Measurements from ENCODE around the gene SPC24.
"Not testable (repeated sequence)": the region's sequence is repeated elsewhere in the genome, so short reads cannot be mapped to it uniquely, and the experiment has no call there.

Gene SPC24

GRCh38 chr19:11166281-11167142 lies 10.9 kb upstream of the SPC24 start:
- in situ Hi-C loops (cut with HindIII; ENCODE audit: low sequenced_read_pairs) = no loop called here

- in situ Hi-C loops (cut with HindIII; ENCODE audit: low sequenced_read_pairs) = no loop called here
These were observed 10.0 kb upstream of the SPC24 start for GRCh38 chr19:11165486-11166030.

GRCh38 chr19:11164879-11165406 lies 9.4 kb upstream of the SPC24 start:
- in situ Hi-C loops (cut with HindIII; ENCODE audit: low sequenced_read_pairs) = no loop called here

- in situ Hi-C loops (cut with HindIII; ENCODE audit: low sequenced_read_pairs) = no loop called here
These were observed 8.7 kb upstream of the SPC24 start for GRCh38 chr19:11164296-11164695.

GRCh38 chr19:11160440-11160768 lies 4.8 kb upstream of the SPC24 start:
- in situ Hi-C loops (cut with HindIII; ENCODE audit: low sequenced_read_pairs) = not testable (repeated sequence)

- in situ Hi-C loops (cut with HindIII; ENCODE audit: low sequenced_read_pairs) = no loop called here
These were observed 4.2 kb upstream of the SPC24 start for GRCh38 chr19:11159598-11160439.

- in situ Hi-C loops (cut with HindIII; ENCODE audit: low sequenced_read_pairs) = no loop called here
These were observed 917 bp downstream of the SPC24 start for GRCh38 chr19:11154683-11155047.

- in situ Hi-C loops (cut with HindIII; ENCODE audit: low sequenced_read_pairs) = no loop called here
These were observed 3.1 kb downstream of the SPC24 start for GRCh38 chr19:11152318-11153062.

- in situ Hi-C loops (cut with HindIII; ENCODE audit: low sequenced_read_pairs) = no loop called here
These were observed 4.4 kb downstream of the SPC24 start for GRCh38 chr19:11151181-11151580.

- in situ Hi-C loops (cut with HindIII; ENCODE audit: low sequenced_read_pairs) = no loop called here
These were observed 7.6 kb downstream of the SPC24 start for GRCh38 chr19:11148001-11148400.

GRCh38 chr19:11145536-11145924 lies 10.1 kb downstream of the SPC24 start:
- in situ Hi-C loops (cut with HindIII; ENCODE audit: low sequenced_read_pairs) = no loop called here

- in situ Hi-C loops (cut with HindIII; ENCODE audit: low sequenced_read_pairs) = no loop called here
These were observed 12.9 kb downstream of the SPC24 start for GRCh38 chr19:11142528-11143171.

- in situ Hi-C loops (cut with HindIII; ENCODE audit: low sequenced_read_pairs) = no loop called here
These were observed 13.6 kb downstream of the SPC24 start for GRCh38 chr19:11141937-11142527.

- in situ Hi-C loops (cut with HindIII; ENCODE audit: low sequenced_read_pairs) = no loop called here
These were observed 14.7 kb downstream of the SPC24 start for GRCh38 chr19:11140896-11141295.

GRCh38 chr19:11140023-11140538 lies 15.5 kb downstream of the SPC24 start:
- in situ Hi-C loops (cut with HindIII; ENCODE audit: low sequenced_read_pairs) = not testable (repeated sequence)

GRCh38 chr19:11138601-11139300 lies 16.8 kb downstream of the SPC24 start:
- in situ Hi-C loops (cut with HindIII; ENCODE audit: low sequenced_read_pairs) = no loop called here

GRCh38 chr19:11137542-11138384 lies 17.8 kb downstream of the SPC24 start:
- in situ Hi-C loops (cut with HindIII; ENCODE audit: low sequenced_read_pairs) = no loop called here

- in situ Hi-C loops (cut with HindIII; ENCODE audit: low sequenced_read_pairs) = no loop called here
These were observed 19.0 kb downstream of the SPC24 start for GRCh38 chr19:11136400-11137101.
